Activated B cell treated with CpG ODN at 0.5 μM for 24 hours (primary cell): ENCODE measurements around the gene CSNK2A1. TPM values are rescaled to one million over a fixed set of nuclear protein-coding genes. Genes with fewer than 3 reads are reported as not detected.

Source experiments
- ATAC-seq: fragments of 200-7000 bp; cut with Tn5 transposase; one replicate; pipeline ENCODE4 v1.10.0; 2021; ENCODE audit warnings: low read depth, mild to moderate bottlenecking, moderate library complexity
- CTCF ChIA-PET: fragments of 350-600 bp; sonication (Branson Sonifier 250); formaldehyde crosslinking; loops from one replicate; lab custom pipeline; 2021; ENCODE audit warnings: antibody characterized with exemption; lab: Charles Lee
- POLR2A ChIA-PET: fragments of 350-600 bp; sonication (Branson Sonifier 250); formaldehyde crosslinking; loops from one replicate; lab custom pipeline; 2021; ENCODE audit warnings: antibody characterized with exemption; lab: Charles Lee
- DNase-seq: peaks from one replicate; pipeline ENCODE4 v3.0.0; 2022
- H3K27ac Mint-ChIP-seq: one replicate; pipeline ENCODE4 v1.8.0; 2020; ENCODE audit warnings: mixed read lengths
- H3K27me3 Mint-ChIP-seq: one replicate; pipeline ENCODE4 v1.8.0; 2021; ENCODE audit warnings: mixed read lengths
- H3K36me3 Mint-ChIP-seq: one replicate; pipeline ENCODE4 v1.8.0; 2021; ENCODE audit warnings: low read depth, mixed read lengths
- H3K4me1 Mint-ChIP-seq: one replicate; pipeline ENCODE4 v1.8.0; 2021; ENCODE audit warnings: mixed read lengths
- H3K4me3 Mint-ChIP-seq: one replicate; pipeline ENCODE4 v1.8.0; 2020; ENCODE audit warnings: mild to moderate bottlenecking, mixed read lengths
- H3K9me3 Mint-ChIP-seq: one replicate; pipeline ENCODE4 v1.8.0; 2020; ENCODE audit warnings: mixed read lengths
- intact Hi-C: fragments of 100-400 bp; cut with micrococcal nuclease; formaldehyde crosslinking; loops from one replicate; pipeline ENCODE4 v1.15.1; 2024
- total RNA-seq: library from RNA; stranded (reverse); gene quantifications from 2 replicates; pipeline ENCODE4 v1.2.3, GENCODE V29; 2022
- TF ChIP-seq, protein P1 (sequence below): fragments of 200-600 bp; IDR thresholded peaks from one replicate; pipeline ENCODE4 v1.8.0; 2022; ENCODE audit warnings: antibody characterized with exemption, mild to moderate bottlenecking

The CSNK2A1 gene
- total RNA-seq, 1 donor from 2014 or later, result 140 TPM

DNA sequence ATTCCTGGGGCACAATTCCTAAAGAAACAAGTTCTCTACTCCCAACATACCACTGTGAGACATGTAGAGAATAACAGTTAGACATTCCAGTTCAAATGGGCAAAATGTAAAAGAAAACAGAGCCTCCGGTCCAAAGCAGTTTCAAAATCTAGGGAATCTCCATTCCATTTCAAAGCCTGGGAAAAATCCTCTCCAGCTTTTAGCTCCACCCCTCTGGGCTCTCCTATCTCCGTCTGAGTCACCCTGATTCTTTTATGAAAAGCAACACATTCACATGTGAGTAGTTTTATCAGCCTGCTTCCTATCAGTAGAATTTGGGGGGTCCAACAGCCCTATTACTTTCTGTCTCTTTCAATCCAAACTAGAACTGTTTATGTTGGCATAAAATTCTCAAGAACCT, 3.7 kb downstream of the CSNK2A1 start:
- TF ChIP-seq, protein P1, sequence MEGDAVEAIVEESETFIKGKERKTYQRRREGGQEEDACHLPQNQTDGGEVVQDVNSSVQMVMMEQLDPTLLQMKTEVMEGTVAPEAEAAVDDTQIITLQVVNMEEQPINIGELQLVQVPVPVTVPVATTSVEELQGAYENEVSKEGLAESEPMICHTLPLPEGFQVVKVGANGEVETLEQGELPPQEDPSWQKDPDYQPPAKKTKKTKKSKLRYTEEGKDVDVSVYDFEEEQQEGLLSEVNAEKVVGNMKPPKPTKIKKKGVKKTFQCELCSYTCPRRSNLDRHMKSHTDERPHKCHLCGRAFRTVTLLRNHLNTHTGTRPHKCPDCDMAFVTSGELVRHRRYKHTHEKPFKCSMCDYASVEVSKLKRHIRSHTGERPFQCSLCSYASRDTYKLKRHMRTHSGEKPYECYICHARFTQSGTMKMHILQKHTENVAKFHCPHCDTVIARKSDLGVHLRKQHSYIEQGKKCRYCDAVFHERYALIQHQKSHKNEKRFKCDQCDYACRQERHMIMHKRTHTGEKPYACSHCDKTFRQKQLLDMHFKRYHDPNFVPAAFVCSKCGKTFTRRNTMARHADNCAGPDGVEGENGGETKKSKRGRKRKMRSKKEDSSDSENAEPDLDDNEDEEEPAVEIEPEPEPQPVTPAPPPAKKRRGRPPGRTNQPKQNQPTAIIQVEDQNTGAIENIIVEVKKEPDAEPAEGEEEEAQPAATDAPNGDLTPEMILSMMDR, result no peak
- intact Hi-C loops, result loop anchor here (5.0 kb wide), 3 partner anchors 43 to 927 kb away; partner anchors contain the start of genes NRSN2 and NSFL1C
- peak overlapping the region; percentile 12 for H3K4me3 Mint-ChIP-seq
- H3K27me3 Mint-ChIP-seq, result no peaks in the 10 kb centered on the region
- peaks cover 93% of the 10 kb centered on the region for H3K4me1 Mint-ChIP-seq
- ATAC-seq (no peak), DNase-seq (no peak)
- peaks cover 20% of the 10 kb centered on the region for H3K36me3 Mint-ChIP-seq
- CTCF ChIA-PET, result no interaction called here
- POLR2A ChIA-PET, result no interaction called here
- no peak overlapping the region for H3K27ac Mint-ChIP-seq
- H3K9me3 Mint-ChIP-seq, result peaks cover 2% of the 10 kb centered on the region

DNA sequence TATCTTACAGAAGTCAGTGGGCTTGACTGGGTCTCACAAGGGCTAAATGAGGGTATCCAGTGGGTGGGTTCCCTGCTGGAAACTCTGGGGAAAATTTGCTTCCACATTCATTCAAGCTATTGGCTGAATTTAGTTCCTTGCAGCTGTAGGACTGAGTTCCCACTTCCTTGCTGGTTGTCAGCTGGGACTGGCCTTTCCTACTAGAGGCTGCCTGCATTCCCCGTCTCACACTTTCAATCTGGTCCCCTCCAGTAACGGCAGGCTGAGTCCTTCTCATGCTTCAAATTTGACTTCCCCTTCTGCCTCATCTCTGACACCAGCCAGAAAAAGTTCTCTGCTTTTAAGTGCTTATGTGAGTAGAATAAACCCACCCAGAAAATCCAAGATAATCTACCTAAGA, 4.4 kb downstream of the CSNK2A1 start:
- ChIA-PET POLR2A (no interaction called here), CTCF (interaction anchor here (0.6 kb wide), 1 partner anchor 231 kb away, joined by 3 read pairs; no protein-coding TSS in a partner anchor)
- Mint-ChIP-seq H3K4me1 (peaks cover 92% of the 10 kb centered on the region), H3K9me3 (peaks cover 2% of the 10 kb centered on the region), H3K27ac (no peak overlapping the region), H3K27me3 (no peaks in the 10 kb centered on the region), H3K4me3 (peak overlapping the region; percentile 12), H3K36me3 (peaks cover 23% of the 10 kb centered on the region)
- TF ChIP-seq, protein P1, result no peak
- no peak for ATAC-seq
- no peak for DNase-seq
- intact Hi-C loops, result loop anchor here (5.0 kb wide), 1 partner anchor 42 kb away; no protein-coding TSS in a partner anchor

GRCh38 chr20:537983-538382, 5.6 kb downstream of the CSNK2A1 start:
- ATAC-seq, result no peak
- peaks cover 95% of the 10 kb centered on the region for H3K4me1 Mint-ChIP-seq
- peaks cover 22% of the 10 kb centered on the region for H3K36me3 Mint-ChIP-seq
- ChIA-PET CTCF (no interaction called here), POLR2A (no interaction called here)
- no peak overlapping the region for H3K4me3 Mint-ChIP-seq
- H3K9me3 Mint-ChIP-seq, result peaks cover 2% of the 10 kb centered on the region
- DNase-seq, result no peak
- intact Hi-C loops, result loop anchor here (5.0 kb wide), 1 partner anchor 41 kb away; no protein-coding TSS in a partner anchor
- H3K27ac Mint-ChIP-seq, result peak overlapping the region; percentile 68
- TF ChIP-seq, protein P1, result no peak
- H3K27me3 Mint-ChIP-seq, result no peaks in the 10 kb centered on the region

DNA sequence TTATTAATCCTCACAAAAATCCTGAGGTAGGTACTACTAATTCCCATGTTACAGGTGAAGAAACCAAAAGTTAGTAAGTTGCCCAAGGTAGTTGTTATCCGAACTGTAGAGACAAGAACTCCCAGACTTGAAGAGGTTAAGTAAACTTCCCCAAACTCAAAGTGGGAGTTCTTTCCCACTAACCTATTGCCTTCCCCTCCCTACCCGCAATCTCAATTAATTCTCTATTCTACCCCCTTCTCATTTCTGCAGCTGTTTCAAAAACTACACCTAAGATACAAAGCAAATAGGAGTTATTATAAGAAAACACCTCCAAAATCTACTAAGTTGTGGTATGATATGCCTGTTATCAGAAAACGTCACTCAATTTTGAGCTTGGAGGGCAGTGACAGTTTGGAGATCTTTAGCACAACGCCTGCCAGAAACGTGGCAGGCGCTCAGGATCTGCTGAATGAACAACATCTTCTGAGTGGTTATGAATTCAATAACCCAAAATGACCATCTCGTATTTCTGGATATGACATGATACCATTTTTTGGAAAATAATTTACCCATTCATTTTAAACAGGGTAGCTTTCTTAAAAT, 7.1 kb downstream of the CSNK2A1 start:
- no peak for ATAC-seq
- H3K27me3 Mint-ChIP-seq, result no peaks in the 10 kb centered on the region
- CTCF ChIA-PET, result no interaction called here
- intact Hi-C loops, result loop anchor here (5.0 kb wide), 1 partner anchor 39 kb away; no protein-coding TSS in a partner anchor
- H3K36me3 Mint-ChIP-seq, result peaks cover 23% of the 10 kb centered on the region
- DNase-seq, result no peak
- H3K9me3 Mint-ChIP-seq, result peaks cover 2% of the 10 kb centered on the region
- POLR2A ChIA-PET, result no interaction called here
- TF ChIP-seq, protein P1, result no peak
- no peak overlapping the region for H3K27ac Mint-ChIP-seq
- H3K4me1 Mint-ChIP-seq, result peaks cover 92% of the 10 kb centered on the region
- peak overlapping the region; percentile 25 for H3K4me3 Mint-ChIP-seq

DNA sequence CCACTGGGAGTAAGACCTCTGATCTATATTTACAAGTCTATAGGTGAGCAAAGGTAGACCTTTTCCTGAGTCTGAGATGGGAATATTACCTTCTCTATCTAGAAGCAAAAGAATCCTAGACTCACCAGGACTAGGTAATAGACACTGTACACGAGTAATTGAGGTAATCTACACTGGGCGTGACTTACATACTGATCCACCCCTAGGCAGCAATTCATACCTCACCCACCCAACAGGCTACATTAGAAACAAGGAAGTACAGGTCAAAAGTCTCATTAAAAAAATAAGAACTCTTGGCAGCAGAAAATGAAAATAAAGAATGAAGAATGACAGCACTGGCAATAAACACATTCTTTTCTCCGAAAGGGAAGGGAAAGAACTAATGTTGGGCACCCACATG, 7.6 kb downstream of the CSNK2A1 start:
- no peak for DNase-seq
- CTCF ChIA-PET, result no interaction called here
- H3K27ac Mint-ChIP-seq, result no peak overlapping the region

More for the DNA sequence above, 7.6 kb downstream of the CSNK2A1 start:
- Mint-ChIP-seq H3K27me3 (no peaks in the 10 kb centered on the region), H3K4me1 (peaks cover 90% of the 10 kb centered on the region), H3K36me3 (peaks cover 21% of the 10 kb centered on the region), H3K4me3 (peak overlapping the region; percentile 25), H3K9me3 (peaks cover 2% of the 10 kb centered on the region)
- ATAC-seq, result peak; percentile 65
- TF ChIP-seq, protein P1, result no peak
- intact Hi-C loops, result loop anchor here (5.0 kb wide), 1 partner anchor 39 kb away; no protein-coding TSS in a partner anchor
- POLR2A ChIA-PET, result no interaction called here
